SK-N-SH (cell line): ENCODE data around the gene ARHGEF4. TPM values are rescaled to one million over a fixed set of nuclear protein-coding genes. Genes with fewer than 3 reads are reported as not detected.

Experiments used
- CTCF ChIA-PET: fragments of 300-600, 350-600 bp; formaldehyde crosslinking; extraction: SDS; loops from one replicate; lab custom pipeline; 2021; lab: Yijun Ruan, JAX
- POLR2A ChIA-PET: fragments of 350-600 bp; sonication (Branson Sonifier 250); formaldehyde crosslinking; extraction: SDS; loops from one replicate; lab custom pipeline; 2020; ENCODE audit warnings: antibody characterized with exemption, inconsistent platforms; lab: Yijun Ruan, JAX
- DNase-seq: peaks from one replicate; pipeline ENCODE4 v3.0.0; 2012
- H2AFZ ChIP-seq: fragments of 200-600 bp; sonication (generic); 2 replicates; pipeline ENCODE4 v1.8.1; 2016; ENCODE audit warnings: antibody characterized with exemption, mild to moderate bottlenecking, low read depth
- H3F3A ChIP-seq: fragments of 200-600 bp; sonication (generic); replicated peaks from 2 replicates; pipeline ENCODE3; 2016; ENCODE audit warnings: antibody characterized with exemption, mild to moderate bottlenecking; ENCODE audit not compliant: insufficient read depth
- H3K27ac ChIP-seq, 2 experiments: fragments of 200-500 bp in 1 of 2; fragments of 200-600 bp in 1 of 2; sonication (Bioruptor generic) in 1 of 2; sonication (generic), shearing (Covaris generic) in 1 of 2; 2 replicates each; pipeline versions ENCODE4 v1.5.1 to v1.6.1; 2014 to 2016; ENCODE audit warnings: low read depth in 2 of 2, inconsistent platforms in 1 of 2, low read length in 1 of 2, mild to moderate bottlenecking in 1 of 2, mixed read lengths in 1 of 2
- H3K27me3 ChIP-seq: fragments of 200-600 bp; sonication (generic), shearing (Covaris generic); 2 replicates; pipeline ENCODE4 v1.6.1; 2016; ENCODE audit warnings: mixed run types; ENCODE audit not compliant: insufficient read depth
- H3K36me3 ChIP-seq, 2 experiments: fragments of 200-500 bp in 1 of 2; fragments of 200-600 bp in 1 of 2; sonication (Bioruptor generic) in 1 of 2; sonication (generic) in 1 of 2; replicated peaks in 1 of 2; 2 replicates each; pipeline versions ENCODE3 to v1.5.1; 2014 to 2016; ENCODE audit warnings: low read length in 1 of 2, mild to moderate bottlenecking in 1 of 2; ENCODE audit not compliant: insufficient read depth in 2 of 2, control insufficient read depth in 1 of 2
- H3K4me1 ChIP-seq, 2 experiments: fragments of 200-500 bp in 1 of 2; fragments of 200-600 bp in 1 of 2; sonication (Bioruptor generic) in 1 of 2; sonication (generic), shearing (Covaris generic) in 1 of 2; 2 replicates each; pipeline versions ENCODE4 v1.5.1 to v1.6.1; 2014 to 2016; ENCODE audit warnings: low read depth in 1 of 2, low read length in 1 of 2, mixed run types in 1 of 2; ENCODE audit not compliant: insufficient read depth in 2 of 2, control insufficient read depth in 1 of 2
- H3K4me2 ChIP-seq: fragments of 200-600 bp; sonication (generic), shearing (Covaris generic); 2 replicates; pipeline ENCODE4 v1.6.1; 2017; ENCODE audit warnings: mixed run types
- H3K4me3 ChIP-seq, 2 experiments: fragments of 200-500 bp in 1 of 2; fragments of 200-600 bp in 1 of 2; sonication (Bioruptor generic) in 1 of 2; sonication (generic), shearing (Covaris generic) in 1 of 2; 2 replicates each; pipeline versions ENCODE4 v1.5.1 to v1.8.1; 2014 to 2016; ENCODE audit warnings: low read depth in 2 of 2, inconsistent platforms in 1 of 2, low read length in 1 of 2, mild to moderate bottlenecking in 1 of 2, mixed read lengths in 1 of 2, moderate library complexity in 1 of 2
- H3K79me2 ChIP-seq: fragments of 200-600 bp; sonication (generic); 2 replicates; pipeline ENCODE4 v1.8.1; 2017; ENCODE audit warnings: mild to moderate bottlenecking; ENCODE audit not compliant: insufficient read depth
- H3K9ac ChIP-seq: fragments of 200-600 bp; sonication (generic); 2 replicates; pipeline ENCODE4 v1.6.1; 2017; ENCODE audit warnings: mixed run types
- H3K9me2 ChIP-seq: fragments of 200-600 bp; sonication (generic); 2 replicates; pipeline ENCODE4 v1.6.1; 2017; ENCODE audit warnings: mixed run types
- H3K9me3 ChIP-seq: fragments of 200-600 bp; sonication (generic); 2 replicates; pipeline ENCODE4 v1.6.1; 2017; ENCODE audit warnings: mixed run types, mild to moderate bottlenecking, moderate library complexity
- H4K20me1 ChIP-seq: fragments of 200-600 bp; sonication (generic); 2 replicates; pipeline ENCODE4 v1.6.1; 2017; ENCODE audit warnings: mild to moderate bottlenecking, mixed run types; ENCODE audit not compliant: insufficient read depth
- ELF1 ChIP-seq: IDR thresholded peaks from 2 replicates; pipeline ENCODE4 v1.4.0; 2012
- FOXM1 ChIP-seq: IDR thresholded peaks from 2 replicates; pipeline ENCODE4 v1.4.0; 2012; ENCODE audit warnings: low read depth, mild to moderate bottlenecking
- GABPA ChIP-seq: IDR thresholded peaks from 2 replicates; pipeline ENCODE4 v1.4.0; 2012; ENCODE audit warnings: low read depth, mild to moderate bottlenecking
- JUND ChIP-seq: IDR thresholded peaks from 2 replicates; pipeline ENCODE4 v1.4.0; 2012
- MEF2A ChIP-seq: IDR thresholded peaks from 2 replicates; pipeline ENCODE4 v1.4.0; 2012; ENCODE audit warnings: low read depth, borderline replicate concordance
- MXI1 ChIP-seq: IDR thresholded peaks from 2 replicates; pipeline ENCODE4 v1.6.1; 2012; ENCODE audit warnings: mild to moderate bottlenecking, low read depth, low read length, improper control_type of control experiment
- NRF1 ChIP-seq: IDR thresholded peaks from 2 replicates; pipeline ENCODE4 v1.6.1; 2012; ENCODE audit warnings: low read depth, mild to moderate bottlenecking, low read length
- PBX3 ChIP-seq: IDR thresholded peaks from 2 replicates; pipeline ENCODE4; 2012
- POLR2AphosphoS5 ChIP-seq: IDR thresholded peaks from 2 replicates; pipeline ENCODE4 v1.6.1; 2012; ENCODE audit warnings: low read depth, low read length
- REST ChIP-seq: IDR thresholded peaks from 2 replicates; pipeline ENCODE4 v1.6.1; 2012; ENCODE audit warnings: mild to moderate bottlenecking, low read depth, low read length, moderate library complexity
- RFX5 ChIP-seq: IDR thresholded peaks from 2 replicates; pipeline ENCODE4 v1.6.1; 2012; ENCODE audit warnings: mild to moderate bottlenecking, improper control_type of control experiment, low read length
- RXRA ChIP-seq: IDR thresholded peaks from 2 replicates; pipeline ENCODE4 v1.4.0; 2012; ENCODE audit warnings: low read depth, mild to moderate bottlenecking, borderline replicate concordance
- SIN3A ChIP-seq: IDR thresholded peaks from 2 replicates; pipeline ENCODE4 v1.6.1; 2012; ENCODE audit warnings: low read depth, mild to moderate bottlenecking, low read length, moderate library complexity, borderline replicate concordance
- SMC3 ChIP-seq: IDR thresholded peaks from 2 replicates; pipeline ENCODE4 v1.6.1; 2012; ENCODE audit warnings: low read depth, low read length, improper control_type of control experiment
- TAF1 ChIP-seq: IDR thresholded peaks from 2 replicates; pipeline ENCODE4 v1.6.1; 2012; ENCODE audit warnings: low read depth, mild to moderate bottlenecking, low read length, moderate library complexity, borderline replicate concordance
- TEAD4 ChIP-seq: IDR thresholded peaks from 2 replicates; pipeline ENCODE4 v1.4.0; 2012; ENCODE audit warnings: mild to moderate bottlenecking, borderline replicate concordance; ENCODE audit not compliant: insufficient read depth
- USF1 ChIP-seq: IDR thresholded peaks from 2 replicates; pipeline ENCODE4 v1.4.0; 2012; ENCODE audit warnings: low read depth, borderline replicate concordance
- ZBTB33 ChIP-seq: IDR thresholded peaks from 2 replicates; pipeline ENCODE4 v1.4.0; 2012; ENCODE audit warnings: low read depth, borderline replicate concordance
- WGBS: methylation state at CpG from one replicate; pipeline ENCODE4 v1.1.6; 2017; ENCODE audit warnings: low lambda C conversion rate; 5-methylcytosine and 5-hydroxymethylcytosine counted together
- polyA plus RNA-seq, 3 experiments: library from polyadenylated mRNA; depleted of rRNA; stranded (reverse); fragments of >200 nt; gene quantifications; 2 replicates each; pipeline ENCODE4 v1.2.3, GENCODE V29; 2012

Gene ARHGEF4
- polyA plus RNA-seq, 1 of the 3 experiments (the other 2 are of a cell fraction), result 2.3 TPM

GRCh38 chr2:130972410-130972809 lies 135.7 kb downstream of the ARHGEF4 start (continued):
- TF ChIP-seq TEAD4 (no peak), ELF1 (no peak), RFX5 (no peak), TAF1 (no peak)

GRCh38 chr2:130975729-130976128 lies 139.0 kb downstream of the ARHGEF4 start:
- Histone ChIP-seq H3K9me2 (no peaks in the 10 kb centered on the region), H3K4me2 (no peak overlapping the region), H3K27me3 (no peaks in the 10 kb centered on the region), H3K4me1 (no peaks in the 10 kb centered on the region), H3K36me3 (no peaks in the 10 kb centered on the region), H3K79me2 (no peaks in the 10 kb centered on the region)
- 60% methylated on average over 11 of the region's 11 CpGs for WGBS
- TF ChIP-seq GABPA (no peak), POLR2AphosphoS5 (no peak), REST (no peak), RFX5 (no peak), NRF1 (no peak), ZBTB33 (no peak), SMC3 (no peak), RXRA (no peak), TAF1 (no peak), FOXM1 (no peak), MEF2A (no peak), SIN3A (no peak), JUND (no peak), PBX3 (no peak), USF1 (no peak), TEAD4 (no peak), ELF1 (no peak), MXI1 (no peak)
- TF ChIP-seq, all 33 proteins: peak for 0
- Histone ChIP-seq H2AFZ (no peak overlapping the region), H3F3A (no peaks in the 10 kb centered on the region), H4K20me1 (no peaks in the 10 kb centered on the region), H3K27ac (no peak overlapping the region), H3K9ac (no peak overlapping the region), H3K4me3 (no peak overlapping the region), H3K9me3 (no peaks in the 10 kb centered on the region)
- POLR2A ChIA-PET, result no interaction called here
- CTCF ChIA-PET, result interaction anchor here (1.0 kb wide), 1 partner anchor 27 kb away, joined by 3 read pairs; no protein-coding TSS in a partner anchor
- no peak for DNase-seq
